HepG2 (cell line): ENCODE measurements around the gene SEMA4C. TPM values are rescaled to one million over a fixed set of nuclear protein-coding genes. Genes with fewer than 3 reads are reported as not detected.

ENCODE experiments used
- ATF7-NPFF ChIP-seq: sonication (generic); formaldehyde crosslinking; IDR thresholded peaks from 2 replicates; pipeline ENCODE4 v1.8.1; 2023; ENCODE audit warnings: mild to moderate bottlenecking, low read depth, missing genetic modification reagents, moderate library complexity
- EHMT2 ChIP-seq: fragments of 200-600 bp; sonication (generic); IDR thresholded peaks from 2 replicates; pipeline ENCODE4 v1.7.0; 2017; ENCODE audit warnings: antibody characterized with exemption, low read depth, low read length, borderline replicate concordance
- ELF4 ChIP-seq: sonication (generic); formaldehyde crosslinking; IDR thresholded peaks from 2 replicates; pipeline ENCODE4 v1.5.0; 2020; ENCODE audit warnings: missing genetic modification reagents, mild to moderate bottlenecking, moderate library complexity, borderline replicate concordance
- EZH2 ChIP-seq: conservative IDR thresholded peaks from 2 replicates; pipeline ENCODE4 v1.6.1; 2012; ENCODE audit warnings: mild to moderate bottlenecking, low read depth, low read length, moderate library complexity
- HMG20A ChIP-seq: IDR thresholded peaks from 2 replicates; pipeline ENCODE4 v1.6.1; 2016; ENCODE audit warnings: borderline replicate concordance
- HOXA7 ChIP-seq: sonication (generic); formaldehyde crosslinking; IDR thresholded peaks from 2 replicates; pipeline ENCODE4 v1.8.1; 2022; ENCODE audit warnings: mild to moderate bottlenecking, missing genetic modification reagents, moderate library complexity
- KDM2A ChIP-seq: sonication (generic); formaldehyde crosslinking; IDR thresholded peaks from 2 replicates; pipeline ENCODE4 v1.4.0; 2020; ENCODE audit warnings: low read depth, missing genetic modification reagents, borderline replicate concordance
- MEIS2 ChIP-seq: sonication (generic); formaldehyde crosslinking; IDR thresholded peaks from 2 replicates; pipeline ENCODE4 v1.9.0; 2021; ENCODE audit warnings: mild to moderate bottlenecking, missing genetic modification reagents
- MTA3 ChIP-seq: sonication (generic); formaldehyde crosslinking; IDR thresholded peaks from 2 replicates; pipeline ENCODE4 v1.4.0; 2020; ENCODE audit warnings: missing genetic modification reagents
- NPAS2 ChIP-seq: sonication (generic); formaldehyde crosslinking; IDR thresholded peaks from 2 replicates; pipeline ENCODE4 v1.8.0; 2022; ENCODE audit warnings: mild to moderate bottlenecking, missing genetic modification reagents, borderline replicate concordance
- PHF8 ChIP-seq: sonication (generic); formaldehyde crosslinking; IDR thresholded peaks from 2 replicates; pipeline ENCODE4 v1.5.0; 2020; ENCODE audit warnings: missing genetic modification reagents
- ZNF337 ChIP-seq: sonication (generic); formaldehyde crosslinking; IDR thresholded peaks from 2 replicates; pipeline ENCODE4 v1.5.1; 2020; ENCODE audit warnings: missing genetic modification reagents, low read depth, mild to moderate bottlenecking, borderline replicate concordance
- ZNF496 ChIP-seq: sonication (generic); formaldehyde crosslinking; IDR thresholded peaks from 2 replicates; pipeline ENCODE4 v1.8.1; 2023; ENCODE audit warnings: mild to moderate bottlenecking, moderate library complexity, missing genetic modification reagents; ENCODE audit not compliant: insufficient replicate concordance
- polyA plus RNA-seq, 8 experiments: library from polyadenylated mRNA; depleted of rRNA in 3 of 8; stranded (reverse) in 7 of 8; unstranded in 1 of 8; fragments of >200 nt; fragmentation: Illumina TruSeq in 4 of 8; extraction: Trizol in 4 of 8; gene quantifications; 2 replicates each; pipeline versions ENCODE4 v1.2.1 to v1.2.3, GENCODE V29; 2011 to 2016; ENCODE audit warnings: low read depth in 4 of 8, missing spikeins in 1 of 8, mixed read lengths in 1 of 8; ENCODE audit not compliant: insufficient read depth in 1 of 8
- total RNA-seq, 5 experiments: library from RNA; depleted of rRNA; stranded (reverse); fragments of >200 nt; fragmentation: Illumina TruSeq; extraction: Trizol; gene quantifications; 2 replicates each; pipeline ENCODE4 v1.2.3, GENCODE V29; 2016; ENCODE audit warnings: low read depth in 1 of 5
- TF ChIP-seq, protein P1 (sequence below): sonication (generic); formaldehyde crosslinking; IDR thresholded peaks from 2 replicates; pipeline ENCODE4 v1.4.0; 2020; ENCODE audit warnings: missing genetic modification reagents
- TF ChIP-seq, protein P2 (sequence below): sonication (generic); formaldehyde crosslinking; IDR thresholded peaks from 2 replicates; pipeline ENCODE4 v1.4.0; 2020; ENCODE audit warnings: missing genetic modification reagents
- TF ChIP-seq, protein P3 (sequence below), 2 experiments: sonication (generic) in 1 of 2; formaldehyde crosslinking in 1 of 2; IDR thresholded peaks; 2 replicates each; pipeline versions ENCODE4 v1.6.1 to v1.9.0; 2014 to 2022; ENCODE audit warnings: antibody characterized with exemption in 1 of 2, borderline replicate concordance in 1 of 2, inconsistent platforms in 1 of 2, low read depth in 1 of 2, missing genetic modification reagents in 1 of 2

SEMA4C gene
- total and polyA plus RNA-seq, 2 of the 13 experiments (the other 11 are each of a cell fraction or from before 2014, with no cell fraction given): 25.9 to 46.6 TPM

DNA sequence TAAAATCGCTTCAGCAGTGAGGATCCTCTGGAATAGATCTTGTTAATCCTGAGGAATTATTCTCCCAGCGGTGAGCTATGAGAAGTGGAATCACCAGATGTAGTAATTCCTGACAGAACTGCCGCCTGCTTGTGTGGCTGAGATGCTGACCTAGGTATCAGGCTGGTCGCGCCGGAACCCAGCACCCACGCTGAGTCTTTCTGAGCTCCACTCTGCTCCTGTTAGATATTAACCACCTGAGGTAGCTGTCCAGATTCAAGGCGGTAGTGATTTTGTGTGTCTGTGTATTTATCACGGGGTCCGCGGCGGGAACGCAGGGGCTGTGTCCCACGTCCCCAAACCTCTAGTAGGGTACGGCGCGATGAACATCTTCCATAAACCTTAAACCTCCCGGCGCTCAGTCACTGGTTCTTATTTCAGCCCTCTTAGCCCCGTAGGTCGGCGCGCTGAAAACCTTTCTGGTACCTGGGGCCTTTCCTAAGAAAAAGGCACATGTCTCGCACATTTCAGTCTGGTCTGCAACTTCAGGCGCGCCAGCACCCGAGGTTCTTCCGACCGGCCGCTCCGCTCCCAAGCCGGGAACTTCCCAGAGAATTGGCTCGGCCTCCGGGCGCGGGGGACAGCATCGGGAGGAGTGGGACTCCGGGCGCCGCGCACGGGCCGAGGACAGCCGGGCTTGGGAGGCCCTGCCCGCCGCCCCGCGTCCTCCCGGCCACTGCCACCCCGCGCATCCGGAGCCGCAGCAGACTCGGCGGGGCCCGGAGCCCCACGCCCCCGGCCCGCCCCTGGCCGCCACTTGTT, 54.4 kb downstream of the SEMA4C start (continued):
- TF ChIP-seq, protein P1, sequence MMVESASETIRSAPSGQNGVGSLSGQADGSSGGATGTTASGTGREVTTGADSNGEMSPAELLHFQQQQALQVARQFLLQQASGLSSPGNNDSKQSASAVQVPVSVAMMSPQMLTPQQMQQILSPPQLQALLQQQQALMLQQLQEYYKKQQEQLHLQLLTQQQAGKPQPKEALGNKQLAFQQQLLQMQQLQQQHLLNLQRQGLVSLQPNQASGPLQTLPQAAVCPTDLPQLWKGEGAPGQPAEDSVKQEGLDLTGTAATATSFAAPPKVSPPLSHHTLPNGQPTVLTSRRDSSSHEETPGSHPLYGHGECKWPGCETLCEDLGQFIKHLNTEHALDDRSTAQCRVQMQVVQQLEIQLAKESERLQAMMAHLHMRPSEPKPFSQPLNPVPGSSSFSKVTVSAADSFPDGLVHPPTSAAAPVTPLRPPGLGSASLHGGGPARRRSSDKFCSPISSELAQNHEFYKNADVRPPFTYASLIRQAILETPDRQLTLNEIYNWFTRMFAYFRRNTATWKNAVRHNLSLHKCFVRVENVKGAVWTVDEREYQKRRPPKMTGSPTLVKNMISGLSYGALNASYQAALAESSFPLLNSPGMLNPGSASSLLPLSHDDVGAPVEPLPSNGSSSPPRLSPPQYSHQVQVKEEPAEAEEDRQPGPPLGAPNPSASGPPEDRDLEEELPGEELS (CRISPR knock-in tag): no peak
- TF ChIP-seq ZNF496 (CRISPR knock-in tag) (no peak), EZH2 (no peak), ATF7-NPFF (no peak), ZNF337 (CRISPR knock-in tag) (0 out of 2 replicates have a peak, but pooled peaks have one; percentile 85), MTA3 (CRISPR knock-in tag) (no peak), HMG20A (CRISPR knock-in tag) (no peak), HOXA7 (CRISPR knock-in tag) (no peak), NPAS2 (CRISPR knock-in tag) (no peak), KDM2A (CRISPR knock-in tag) (peak; percentile 77), EHMT2 (no peak), ELF4 (CRISPR knock-in tag) (no peak), PHF8 (CRISPR knock-in tag) (peak; percentile 85), MEIS2 (CRISPR knock-in tag) (peak; percentile 48; the same call in 1 of the 2 replicates)
- TF ChIP-seq, protein P2, sequence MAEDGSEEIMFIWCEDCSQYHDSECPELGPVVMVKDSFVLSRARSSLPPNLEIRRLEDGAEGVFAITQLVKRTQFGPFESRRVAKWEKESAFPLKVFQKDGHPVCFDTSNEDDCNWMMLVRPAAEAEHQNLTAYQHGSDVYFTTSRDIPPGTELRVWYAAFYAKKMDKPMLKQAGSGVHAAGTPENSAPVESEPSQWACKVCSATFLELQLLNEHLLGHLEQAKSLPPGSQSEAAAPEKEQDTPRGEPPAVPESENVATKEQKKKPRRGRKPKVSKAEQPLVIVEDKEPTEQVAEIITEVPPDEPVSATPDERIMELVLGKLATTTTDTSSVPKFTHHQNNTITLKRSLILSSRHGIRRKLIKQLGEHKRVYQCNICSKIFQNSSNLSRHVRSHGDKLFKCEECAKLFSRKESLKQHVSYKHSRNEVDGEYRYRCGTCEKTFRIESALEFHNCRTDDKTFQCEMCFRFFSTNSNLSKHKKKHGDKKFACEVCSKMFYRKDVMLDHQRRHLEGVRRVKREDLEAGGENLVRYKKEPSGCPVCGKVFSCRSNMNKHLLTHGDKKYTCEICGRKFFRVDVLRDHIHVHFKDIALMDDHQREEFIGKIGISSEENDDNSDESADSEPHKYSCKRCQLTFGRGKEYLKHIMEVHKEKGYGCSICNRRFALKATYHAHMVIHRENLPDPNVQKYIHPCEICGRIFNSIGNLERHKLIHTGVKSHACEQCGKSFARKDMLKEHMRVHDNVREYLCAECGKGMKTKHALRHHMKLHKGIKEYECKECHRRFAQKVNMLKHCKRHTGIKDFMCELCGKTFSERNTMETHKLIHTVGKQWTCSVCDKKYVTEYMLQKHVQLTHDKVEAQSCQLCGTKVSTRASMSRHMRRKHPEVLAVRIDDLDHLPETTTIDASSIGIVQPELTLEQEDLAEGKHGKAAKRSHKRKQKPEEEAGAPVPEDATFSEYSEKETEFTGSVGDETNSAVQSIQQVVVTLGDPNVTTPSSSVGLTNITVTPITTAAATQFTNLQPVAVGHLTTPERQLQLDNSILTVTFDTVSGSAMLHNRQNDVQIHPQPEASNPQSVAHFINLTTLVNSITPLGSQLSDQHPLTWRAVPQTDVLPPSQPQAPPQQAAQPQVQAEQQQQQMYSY (CRISPR knock-in tag): 0 out of 2 replicates have a peak, but pooled peaks have one; percentile 34
- TF ChIP-seq, protein P3, sequence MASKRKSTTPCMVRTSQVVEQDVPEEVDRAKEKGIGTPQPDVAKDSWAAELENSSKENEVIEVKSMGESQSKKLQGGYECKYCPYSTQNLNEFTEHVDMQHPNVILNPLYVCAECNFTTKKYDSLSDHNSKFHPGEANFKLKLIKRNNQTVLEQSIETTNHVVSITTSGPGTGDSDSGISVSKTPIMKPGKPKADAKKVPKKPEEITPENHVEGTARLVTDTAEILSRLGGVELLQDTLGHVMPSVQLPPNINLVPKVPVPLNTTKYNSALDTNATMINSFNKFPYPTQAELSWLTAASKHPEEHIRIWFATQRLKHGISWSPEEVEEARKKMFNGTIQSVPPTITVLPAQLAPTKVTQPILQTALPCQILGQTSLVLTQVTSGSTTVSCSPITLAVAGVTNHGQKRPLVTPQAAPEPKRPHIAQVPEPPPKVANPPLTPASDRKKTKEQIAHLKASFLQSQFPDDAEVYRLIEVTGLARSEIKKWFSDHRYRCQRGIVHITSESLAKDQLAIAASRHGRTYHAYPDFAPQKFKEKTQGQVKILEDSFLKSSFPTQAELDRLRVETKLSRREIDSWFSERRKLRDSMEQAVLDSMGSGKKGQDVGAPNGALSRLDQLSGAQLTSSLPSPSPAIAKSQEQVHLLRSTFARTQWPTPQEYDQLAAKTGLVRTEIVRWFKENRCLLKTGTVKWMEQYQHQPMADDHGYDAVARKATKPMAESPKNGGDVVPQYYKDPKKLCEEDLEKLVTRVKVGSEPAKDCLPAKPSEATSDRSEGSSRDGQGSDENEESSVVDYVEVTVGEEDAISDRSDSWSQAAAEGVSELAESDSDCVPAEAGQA (IDR thresholded peaks at IDR 0.05; ENCODE audit: low read depth): no peak
- TF ChIP-seq, protein P3 (CRISPR knock-in tag; IDR thresholded peaks at IDR 0.05; ENCODE audit: borderline replicate concordance): 0 out of 2 replicates have a peak, but pooled peaks have one; percentile 81
